ENCODE measurements around the gene HIGD1A.

The HIGD1A gene

DNA sequence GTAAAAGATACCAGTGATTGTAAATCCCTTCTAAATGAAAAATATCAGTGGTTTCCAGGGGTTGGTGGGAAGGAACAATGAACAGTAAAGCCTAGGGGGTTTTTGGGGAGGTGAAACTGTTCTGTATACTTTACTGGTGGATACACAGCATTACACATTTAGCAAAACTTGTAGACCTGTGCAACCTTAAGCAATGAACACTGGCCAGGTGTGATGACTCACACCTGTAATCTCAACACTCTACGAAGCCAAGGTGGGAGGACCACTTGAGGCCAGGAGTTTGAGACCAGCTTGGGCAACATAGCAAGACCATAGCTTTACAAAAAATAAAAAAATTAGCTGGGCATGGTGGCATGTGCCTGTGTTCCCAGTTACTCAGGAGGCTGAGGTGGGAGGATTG is 33.0 kb downstream of the HIGD1A start:
- no peak for TF ChIP-seq CTCF (IDR thresholded peaks at IDR 0.05)
- no peak for DNase-seq (ENCODE audit: low spot score)
- no peak overlapping the region for H3K27ac ChIP-seq

DNA sequence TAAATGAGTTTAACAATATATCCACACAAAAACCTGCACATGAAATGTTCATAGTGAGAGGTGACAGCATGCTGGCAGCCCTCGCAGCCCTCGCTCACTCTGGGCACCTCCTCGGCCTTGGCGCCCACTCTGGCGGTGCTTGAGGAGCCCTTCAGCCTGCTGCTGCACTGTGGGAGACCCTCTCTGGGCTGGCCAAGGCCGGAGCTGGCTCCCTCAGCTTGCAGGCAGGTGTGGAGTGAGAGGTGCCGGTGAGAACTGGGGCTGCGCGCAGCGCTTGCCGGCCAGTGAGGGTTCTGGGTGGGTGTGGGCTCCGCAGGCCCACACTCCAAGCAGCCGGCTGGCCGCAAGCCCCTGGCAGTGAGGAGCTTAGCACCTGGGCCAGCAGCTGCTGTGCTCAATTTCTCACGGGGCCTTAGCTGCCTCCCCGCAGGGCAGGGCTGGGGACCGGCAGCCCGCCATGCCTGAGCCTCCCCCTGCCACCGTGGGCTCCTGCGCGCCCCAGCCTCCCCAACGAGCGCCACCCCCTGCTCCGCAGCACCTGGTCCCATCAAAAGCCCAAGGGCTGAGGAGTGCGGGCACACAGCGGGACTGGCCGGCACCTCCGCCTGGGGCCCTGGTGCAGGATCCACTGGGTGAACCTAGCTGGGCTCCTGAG is 34.7 kb downstream of the HIGD1A start:
- Histone ChIP-seq H3K4me3 (no peak overlapping the region), H3K27ac (no peak overlapping the region)
- no peak for DNase-seq (ENCODE audit: low spot score)
- TF ChIP-seq CTCF (IDR thresholded peaks at IDR 0.05): no peak

More for the DNA sequence above, 33.0 kb downstream of the HIGD1A start:
- H3K4me3 ChIP-seq: no peak overlapping the region

DNA sequence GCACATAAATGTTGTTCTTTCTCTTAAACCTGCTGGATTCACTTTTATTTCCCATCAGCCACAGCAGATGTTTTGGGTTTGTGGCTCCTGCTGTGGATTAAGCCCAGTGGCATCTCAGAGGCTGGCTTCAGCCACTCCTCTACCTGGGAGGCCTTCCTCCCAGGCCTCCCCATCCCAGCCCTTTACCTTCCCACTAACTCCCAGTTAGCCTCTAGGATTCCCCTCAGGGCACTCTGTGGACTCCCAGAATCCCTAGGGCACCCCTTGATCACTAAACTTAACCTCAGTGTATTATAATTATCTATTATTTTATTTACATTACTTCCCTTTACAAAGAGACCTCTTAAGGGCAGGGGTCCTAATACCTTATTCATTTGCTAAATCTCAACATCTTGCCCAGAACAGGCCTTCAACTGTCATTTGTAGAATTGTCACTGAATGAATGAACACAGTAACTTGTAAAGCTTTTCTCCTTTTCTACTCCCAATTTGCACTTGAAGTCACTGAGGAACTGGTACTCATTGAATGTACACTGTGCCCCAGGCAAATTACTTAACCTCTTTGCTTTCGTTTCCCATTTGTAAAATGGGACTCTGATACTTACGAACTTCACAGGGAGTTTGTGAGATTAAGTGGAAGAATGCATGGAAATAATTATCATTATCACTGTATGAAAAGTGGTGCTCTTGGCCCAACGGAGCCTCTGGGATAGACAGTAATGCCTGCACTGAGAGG is 39.6 kb downstream of the HIGD1A start:
- no peak for TF ChIP-seq CTCF (IDR thresholded peaks at IDR 0.05)
- DNase-seq (ENCODE audit: low spot score): no peak
- Histone ChIP-seq H3K4me3 (no peak overlapping the region), H3K27ac (no peak overlapping the region)

GRCh38 chr3:42764115-42764514 is 40.2 kb downstream of the HIGD1A start:
- no peak overlapping the region for H3K4me3 ChIP-seq
- DNase-seq (ENCODE audit: low spot score): no peak
- H3K27ac ChIP-seq: no peak overlapping the region
- no peak for TF ChIP-seq CTCF (IDR thresholded peaks at IDR 0.05)

DNA sequence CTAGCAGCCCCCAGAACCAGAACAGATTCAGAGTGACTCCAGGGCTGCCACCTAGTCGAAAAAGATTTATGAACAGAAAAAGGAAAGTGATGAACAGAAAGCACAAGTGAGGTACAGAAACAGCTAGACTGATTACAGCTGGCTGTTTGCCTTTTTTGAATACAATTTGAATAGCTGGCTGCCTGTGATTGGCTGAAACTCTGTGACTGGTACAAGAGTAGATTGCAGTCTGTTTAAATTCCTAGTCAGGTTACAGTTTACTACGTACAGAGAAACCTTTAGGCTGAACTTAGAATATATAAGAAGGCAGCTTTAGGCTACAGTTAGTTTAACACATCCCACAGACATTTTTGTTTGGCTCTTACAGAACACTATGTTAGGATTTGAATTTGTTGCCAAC is 41.3 kb downstream of the HIGD1A start:
- no peak overlapping the region for H3K4me3 ChIP-seq
- no peak for TF ChIP-seq CTCF (IDR thresholded peaks at IDR 0.05)
- DNase-seq (ENCODE audit: low spot score): no peak
- no peak overlapping the region for H3K27ac ChIP-seq

DNA sequence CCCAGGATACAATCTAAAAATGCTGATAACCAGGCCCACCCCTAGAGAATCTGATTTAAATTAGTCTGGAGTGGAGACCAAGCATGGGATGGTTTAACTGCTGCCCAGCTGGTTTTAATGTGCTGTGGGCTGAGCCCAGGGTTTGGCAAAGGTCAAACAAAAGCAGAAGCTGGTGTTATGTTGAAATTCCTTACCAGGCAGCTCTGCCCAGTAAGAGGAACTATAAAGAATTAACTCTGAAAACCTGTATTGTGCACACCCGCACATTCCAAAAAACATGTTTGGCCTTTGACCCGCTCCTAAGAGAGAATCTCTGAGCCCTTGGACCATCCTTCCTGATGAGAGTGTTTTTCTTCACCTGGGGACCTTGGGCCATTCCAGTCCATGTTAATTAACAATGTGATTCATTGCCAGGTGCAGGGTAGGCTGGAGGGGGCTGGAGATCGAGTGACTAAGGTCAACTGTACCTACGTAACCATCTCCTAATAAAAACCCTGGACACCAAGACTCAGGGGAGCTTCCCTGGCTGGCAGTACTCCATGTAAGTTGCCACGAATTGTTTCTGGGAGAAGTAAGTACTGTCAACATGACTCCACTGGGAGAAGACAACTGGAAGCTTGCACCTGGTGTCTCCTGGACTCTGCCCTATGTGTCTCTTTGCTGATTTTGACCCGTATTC is 42.1 kb downstream of the HIGD1A start:
- H3K4me3 ChIP-seq: no peak overlapping the region
- no peak for TF ChIP-seq CTCF (IDR thresholded peaks at IDR 0.05)
- DNase-seq (ENCODE audit: low spot score): no peak
- H3K27ac ChIP-seq: peak overlapping the region in 1 of 2 donors; percentile 44

Data from coronary artery (tissue), 2 donors.